HEK293T (cell line): Measurements from ENCODE around the gene NFIC.

Source experiments
- CTCF ChIA-PET: fragments of 350-600 bp; formaldehyde crosslinking; extraction: SDS; loops from one replicate; lab custom pipeline; 2021; ENCODE audit warnings: antibody characterized with exemption, inconsistent platforms; lab: Yijun Ruan, JAX
- POLR2A ChIA-PET: fragments of 350-600 bp; formaldehyde crosslinking; extraction: SDS; loops from one replicate; lab custom pipeline; 2020; ENCODE audit warnings: antibody characterized with exemption, inconsistent platforms; lab: Yijun Ruan, JAX
- DNase-seq: peaks from one replicate; pipeline ENCODE4 v3.0.0; 2012; ENCODE audit warnings: mixed read lengths; ENCODE audit errors: extremely low spot score
- ARNT ChIP-seq: fragments of 450-650 bp; IDR thresholded peaks from 2 replicates; pipeline ENCODE4 v1.6.1; 2017; ENCODE audit warnings: mild to moderate bottlenecking
- BHLHE40 ChIP-seq: fragments of 450-650 bp; IDR thresholded peaks from 2 replicates; pipeline ENCODE4 v1.6.1; 2016; ENCODE audit warnings: mild to moderate bottlenecking, moderate library complexity, borderline replicate concordance
- CTBP1 ChIP-seq: fragments of 450-650 bp; IDR thresholded peaks from 2 replicates; pipeline ENCODE4 v1.6.1; 2016; ENCODE audit warnings: borderline replicate concordance
- ELF4 ChIP-seq: fragments of 450-650 bp; IDR thresholded peaks from 2 replicates; pipeline ENCODE4 v1.6.1; 2017; ENCODE audit warnings: antibody characterized with exemption
- FOXA1 ChIP-seq: fragments of 450-650 bp; IDR thresholded peaks from 2 replicates; pipeline ENCODE4 v1.6.1; 2016; ENCODE audit warnings: mild to moderate bottlenecking
- FOXK2 ChIP-seq: fragments of 450-650 bp; IDR thresholded peaks from 2 replicates; pipeline ENCODE4 v1.6.1; 2016; ENCODE audit warnings: mild to moderate bottlenecking
- FOXM1 ChIP-seq: fragments of 450-650 bp; IDR thresholded peaks from 2 replicates; pipeline ENCODE4 v1.6.1; 2017; ENCODE audit warnings: mild to moderate bottlenecking, borderline replicate concordance
- HDGF ChIP-seq: fragments of 450-650 bp; IDR thresholded peaks from 2 replicates; pipeline ENCODE4 v1.6.1; 2017; ENCODE audit warnings: antibody characterized with exemption, borderline replicate concordance
- L3MBTL2 ChIP-seq: fragments of 450-650 bp; conservative IDR thresholded peaks from 2 replicates; pipeline ENCODE4 v1.6.1; 2016; ENCODE audit warnings: mild to moderate bottlenecking
- LEF1 ChIP-seq: fragments of 450-650 bp; IDR thresholded peaks from 2 replicates; pipeline ENCODE4 v1.6.1; 2017; ENCODE audit warnings: mild to moderate bottlenecking, borderline replicate concordance
- NFRKB ChIP-seq: fragments of 450-650 bp; IDR thresholded peaks from 2 replicates; pipeline ENCODE4 v1.6.1; 2016; ENCODE audit warnings: mild to moderate bottlenecking, moderate library complexity
- SP1 ChIP-seq: fragments of 450-650 bp; IDR thresholded peaks from 2 replicates; pipeline ENCODE4 v1.6.1; 2017
- SUZ12 ChIP-seq: fragments of 450-650 bp; IDR thresholded peaks from 2 replicates; pipeline ENCODE4 v1.6.1; 2016; ENCODE audit warnings: mild to moderate bottlenecking
- TARDBP ChIP-seq: fragments of 450-650 bp; IDR thresholded peaks from 2 replicates; pipeline ENCODE4 v1.6.1; 2016
- ZNF384 ChIP-seq: fragments of 450-650 bp; IDR thresholded peaks from 2 replicates; pipeline ENCODE4 v1.6.1; 2016
- TF ChIP-seq, protein P1 (sequence below): fragments of 450-650 bp; IDR thresholded peaks from 2 replicates; pipeline ENCODE4 v1.6.1; 2016

Gene NFIC

DNA sequence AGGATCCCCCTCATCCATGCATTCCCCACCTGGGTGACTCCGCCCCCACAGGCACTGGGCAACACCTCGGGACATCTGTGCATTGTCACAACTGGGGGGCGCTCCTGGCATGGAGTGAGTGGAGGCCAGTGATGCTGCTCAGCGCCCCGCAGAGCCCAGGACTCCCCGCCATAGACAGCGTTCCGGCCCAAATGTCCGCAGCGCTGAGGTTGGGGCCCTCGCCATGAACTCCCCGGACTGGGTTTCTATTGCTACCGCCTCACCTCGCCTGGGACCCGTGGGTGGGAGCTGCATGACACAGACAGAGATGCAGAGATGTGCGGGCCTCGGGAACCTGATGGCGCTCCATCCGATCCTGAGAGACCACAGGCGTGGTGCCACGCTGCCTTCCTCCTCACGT is 144.3 kb downstream of the NFIC start:
- ChIA-PET CTCF (no interaction called here), POLR2A (no interaction called here)
- TF ChIP-seq SP1: no peak
- TF ChIP-seq HDGF: no peak
- TF ChIP-seq FOXA1: no peak
- no peak for TF ChIP-seq SUZ12
- no peak for TF ChIP-seq ELF4
- TF ChIP-seq L3MBTL2: no peak
- DNase-seq: no peak

DNA sequence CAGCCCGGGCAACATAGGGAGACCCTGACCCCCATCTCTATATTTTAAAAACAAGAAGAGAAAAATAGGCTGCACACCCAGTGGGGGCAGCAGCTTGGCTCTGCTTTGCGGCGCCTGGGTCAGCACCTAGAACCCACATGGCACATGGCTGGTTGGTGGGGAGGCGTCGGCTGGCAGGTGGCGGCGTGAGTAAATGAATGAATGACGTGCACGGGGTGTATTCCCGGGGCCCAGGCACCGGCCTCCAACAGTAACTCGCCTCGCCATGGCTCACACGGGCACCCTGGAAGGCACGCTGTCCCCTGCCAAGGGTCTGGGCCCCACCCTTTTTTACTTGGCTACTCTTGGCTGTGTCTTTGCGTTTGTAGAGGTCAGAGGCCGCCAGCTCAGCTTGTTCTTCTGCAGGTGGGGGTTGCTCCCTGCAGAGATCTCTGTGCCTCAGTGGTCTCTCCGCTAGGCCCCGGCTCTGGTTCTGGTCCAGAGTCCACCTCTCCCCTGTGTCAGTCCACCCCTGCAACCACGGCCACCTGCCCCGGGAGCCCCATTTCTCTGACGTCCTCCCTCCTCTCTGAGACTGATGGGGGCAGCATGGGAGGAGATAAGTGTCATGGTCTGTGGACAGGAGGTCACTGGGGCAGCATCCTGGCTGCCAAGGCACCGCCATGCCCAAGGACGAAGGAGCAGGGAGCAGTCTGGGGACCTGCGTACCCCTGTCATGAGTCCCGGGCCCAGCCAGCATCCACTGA is 145.3 kb downstream of the NFIC start:
- no peak for DNase-seq
- TF ChIP-seq ARNT (no peak), SUZ12 (no peak), LEF1 (no peak), FOXA1 (no peak), FOXK2 (no peak), ZNF384 (no peak), CTBP1 (no peak), BHLHE40 (no peak), SP1 (no peak), HDGF (no peak), FOXM1 (no peak)
- TF ChIP-seq, protein P1, sequence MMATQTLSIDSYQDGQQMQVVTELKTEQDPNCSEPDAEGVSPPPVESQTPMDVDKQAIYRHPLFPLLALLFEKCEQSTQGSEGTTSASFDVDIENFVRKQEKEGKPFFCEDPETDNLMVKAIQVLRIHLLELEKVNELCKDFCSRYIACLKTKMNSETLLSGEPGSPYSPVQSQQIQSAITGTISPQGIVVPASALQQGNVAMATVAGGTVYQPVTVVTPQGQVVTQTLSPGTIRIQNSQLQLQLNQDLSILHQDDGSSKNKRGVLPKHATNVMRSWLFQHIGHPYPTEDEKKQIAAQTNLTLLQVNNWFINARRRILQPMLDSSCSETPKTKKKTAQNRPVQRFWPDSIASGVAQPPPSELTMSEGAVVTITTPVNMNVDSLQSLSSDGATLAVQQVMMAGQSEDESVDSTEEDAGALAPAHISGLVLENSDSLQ: no peak
- ChIA-PET CTCF (no interaction called here), POLR2A (no interaction called here)

DNA sequence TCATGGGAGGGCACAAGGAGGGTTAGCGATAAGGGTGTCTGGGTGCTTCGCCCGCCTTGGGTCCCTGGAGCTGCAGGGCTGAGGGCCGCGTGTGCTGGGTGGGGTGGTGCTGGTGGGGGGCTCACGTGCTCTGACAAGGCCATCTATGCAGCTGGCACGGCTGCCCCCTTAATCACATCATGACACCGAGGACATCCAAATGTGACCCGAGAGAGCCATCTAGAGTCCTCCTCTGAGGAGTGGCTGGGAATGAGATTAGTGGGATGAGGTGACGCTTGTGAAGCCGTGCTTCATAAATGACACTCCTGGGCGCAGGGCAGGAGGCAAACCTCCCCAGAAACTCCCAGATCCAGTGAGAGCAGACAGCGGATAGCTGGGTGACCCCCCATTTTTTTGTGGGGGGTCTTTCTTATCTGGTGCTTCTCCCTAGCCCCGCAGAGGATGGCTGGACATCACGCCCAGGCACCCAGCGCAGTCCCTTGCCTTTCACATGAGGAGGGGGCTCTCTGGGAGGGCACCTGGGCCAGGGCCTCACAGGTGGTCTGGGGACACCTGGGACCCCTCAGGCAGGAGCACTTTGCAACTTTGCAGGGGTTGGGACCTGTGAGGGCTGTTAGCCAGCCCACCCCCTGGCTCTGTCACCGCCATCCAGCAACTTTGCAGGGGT is 146.3 kb downstream of the NFIC start:
- no peak for DNase-seq
- POLR2A ChIA-PET: interaction anchor here (1.2 kb wide), 1 partner anchor 12 kb away, joined by 3 read pairs; the partner anchor contains the start of gene DOHH
- TF ChIP-seq NFRKB (no peak), L3MBTL2 (no peak), ARNT (no peak), CTBP1 (no peak), ZNF384 (no peak), ELF4 (no peak), FOXA1 (no peak), FOXM1 (no peak), BHLHE40 (no peak), HDGF (no peak)
- TF ChIP-seq, protein P1: no peak
- CTCF ChIA-PET: no interaction called here

DNA sequence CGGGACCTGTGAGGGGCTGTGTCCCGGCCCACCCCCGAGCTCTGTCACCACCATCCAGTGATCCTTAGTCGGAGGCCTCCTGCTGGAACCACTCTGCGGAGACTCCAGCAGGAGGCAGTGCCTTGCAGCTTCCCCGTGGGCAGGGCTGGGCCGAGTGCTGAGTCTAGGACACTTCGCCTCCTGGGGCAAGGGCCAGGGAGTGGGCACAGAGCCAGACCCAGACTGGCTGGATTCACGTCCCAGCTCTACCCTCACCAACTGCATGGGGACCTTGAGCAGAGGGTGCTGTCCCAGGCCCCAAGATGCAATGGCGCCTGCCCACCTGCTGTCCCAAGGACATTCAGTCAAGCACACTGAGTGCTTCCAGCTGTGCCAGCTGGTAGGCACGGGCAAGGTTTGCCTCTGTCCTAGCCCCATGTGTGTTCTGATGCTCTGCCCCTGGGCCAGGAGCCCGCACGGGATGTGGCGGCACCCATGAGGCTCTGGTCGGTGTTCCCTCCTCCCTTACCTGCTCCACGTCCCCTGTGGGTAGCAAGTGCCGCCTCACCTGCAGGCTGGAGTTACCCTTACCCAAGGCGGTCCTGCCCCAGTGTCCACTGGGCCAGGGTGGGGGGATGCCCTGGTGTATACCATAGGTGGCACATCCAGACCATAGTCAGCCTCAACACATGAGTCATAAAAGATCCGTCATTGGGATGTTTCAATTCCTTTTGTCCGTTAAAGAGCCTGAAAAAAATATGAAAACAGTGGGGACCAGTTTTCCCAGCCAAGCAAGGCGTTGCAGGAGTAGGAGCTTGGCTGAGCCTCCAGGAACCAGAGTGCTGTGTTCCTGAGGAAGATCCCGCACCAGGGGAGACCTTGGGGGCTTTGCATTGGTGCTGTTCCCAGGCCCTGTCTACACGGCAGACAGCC is 147.1 kb downstream of the NFIC start:
- no peak for DNase-seq
- no peak for TF ChIP-seq HDGF
- TF ChIP-seq NFRKB: no peak
- no peak for TF ChIP-seq CTBP1
- ChIA-PET CTCF (no interaction called here), POLR2A (interaction anchor here (1.2 kb wide), 1 partner anchor 13 kb away, joined by 3 read pairs; the partner anchor contains the start of gene DOHH)

DNA sequence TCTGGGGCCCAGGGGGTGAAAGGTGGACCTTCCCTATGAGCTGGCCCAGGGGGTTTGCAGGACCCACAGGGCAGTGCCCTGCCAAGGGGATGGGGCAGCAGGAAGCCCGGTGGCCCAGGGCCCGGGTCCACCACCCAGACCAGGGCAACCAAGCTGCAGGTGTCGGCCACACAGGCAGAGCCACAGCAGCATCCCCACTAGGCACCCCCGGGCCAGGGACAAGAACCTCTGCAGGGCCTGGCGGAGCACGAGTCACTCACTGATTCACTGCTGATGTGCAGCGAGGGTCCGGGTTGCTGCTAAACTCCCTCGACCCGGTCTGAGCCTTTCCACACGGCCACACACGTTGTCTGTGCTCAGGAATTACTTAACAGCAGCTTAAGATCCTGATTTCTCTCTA is 148.5 kb downstream of the NFIC start:
- ChIA-PET POLR2A (no interaction called here), CTCF (no interaction called here)
- no peak for DNase-seq
- TF ChIP-seq, protein P1: no peak
- TF ChIP-seq TARDBP (no peak), SP1 (no peak), BHLHE40 (no peak), LEF1 (no peak), ARNT (no peak), FOXK2 (no peak), HDGF (no peak)

DNA sequence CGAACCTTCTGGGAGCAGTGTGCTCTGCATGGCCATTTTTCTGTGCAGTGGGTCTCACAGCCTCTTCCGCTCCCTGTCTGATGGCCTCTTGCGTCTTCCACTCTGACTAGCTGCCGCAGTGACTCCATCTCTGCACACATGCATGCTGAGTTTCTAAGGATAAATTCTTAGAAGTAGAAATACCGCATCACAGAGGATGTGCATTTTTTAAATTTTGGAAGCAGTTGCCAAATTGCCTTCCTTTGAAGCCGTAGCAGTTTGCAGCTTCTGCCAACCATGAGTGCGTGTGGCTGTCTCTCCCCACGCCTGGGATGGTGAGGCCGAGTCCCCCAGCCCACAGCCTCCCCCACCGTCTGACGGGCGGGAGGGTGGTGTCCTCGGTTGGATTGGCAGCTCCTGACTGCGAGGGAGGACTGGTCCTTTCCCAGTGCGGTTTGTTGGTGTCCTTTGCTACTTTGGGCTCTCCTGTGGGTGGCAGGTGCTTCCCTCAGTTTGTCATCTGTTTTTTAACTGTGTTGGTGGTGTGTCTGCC is 149.6 kb downstream of the NFIC start:
- no peak for TF ChIP-seq HDGF
- TF ChIP-seq FOXM1: no peak
- no peak for TF ChIP-seq SUZ12
- no peak for TF ChIP-seq NFRKB
- TF ChIP-seq TARDBP: no peak
- no peak for TF ChIP-seq FOXA1
- TF ChIP-seq FOXK2: no peak
- no peak for TF ChIP-seq LEF1
- TF ChIP-seq L3MBTL2: no peak
- TF ChIP-seq SP1: no peak
- TF ChIP-seq ZNF384: no peak
- TF ChIP-seq, protein P1: no peak
- no peak for TF ChIP-seq ARNT
- no peak for TF ChIP-seq BHLHE40
- no peak for TF ChIP-seq ELF4
- no peak for TF ChIP-seq CTBP1
- CTCF ChIA-PET: no interaction called here
- POLR2A ChIA-PET: no interaction called here
- DNase-seq: no peak
